IPS-20b (cell line): ENCODE results near the gene ARHGAP6.

Source experiments
- H3K27ac ChIP-seq: one replicate; pipeline ENCODE4 v1.5.1; 2013; ENCODE audit warnings: low read length
- H3K27me3 ChIP-seq: 2 replicates; pipeline ENCODE4 v1.6.1; 2013; ENCODE audit warnings: mild to moderate bottlenecking, low read length, inconsistent platforms; ENCODE audit not compliant: insufficient read depth
- H3K36me3 ChIP-seq: 2 replicates; pipeline ENCODE4 v1.6.1; 2013; ENCODE audit warnings: low read depth, mild to moderate bottlenecking, inconsistent platforms, low read length, moderate library complexity; ENCODE audit not compliant: insufficient read depth
- H3K4me1 ChIP-seq: 2 replicates; pipeline ENCODE4 v1.6.1; 2013; ENCODE audit warnings: mild to moderate bottlenecking, control low read depth, inconsistent platforms, low read length, moderate library complexity; ENCODE audit not compliant: insufficient read depth
- H3K4me3 ChIP-seq: 2 replicates; pipeline ENCODE4 v1.5.1; 2013; ENCODE audit warnings: mild to moderate bottlenecking, low read length, inconsistent platforms
- H3K9ac ChIP-seq: 2 replicates; pipeline ENCODE4 v1.6.1; 2013; ENCODE audit warnings: low read depth, mild to moderate bottlenecking, inconsistent platforms, low read length, moderate library complexity
- H3K9me3 ChIP-seq: 2 replicates; pipeline ENCODE4 v1.6.1; 2013; ENCODE audit warnings: mild to moderate bottlenecking, low read depth, low read length, inconsistent platforms; ENCODE audit not compliant: insufficient read depth

Gene ARHGAP6

DNA sequence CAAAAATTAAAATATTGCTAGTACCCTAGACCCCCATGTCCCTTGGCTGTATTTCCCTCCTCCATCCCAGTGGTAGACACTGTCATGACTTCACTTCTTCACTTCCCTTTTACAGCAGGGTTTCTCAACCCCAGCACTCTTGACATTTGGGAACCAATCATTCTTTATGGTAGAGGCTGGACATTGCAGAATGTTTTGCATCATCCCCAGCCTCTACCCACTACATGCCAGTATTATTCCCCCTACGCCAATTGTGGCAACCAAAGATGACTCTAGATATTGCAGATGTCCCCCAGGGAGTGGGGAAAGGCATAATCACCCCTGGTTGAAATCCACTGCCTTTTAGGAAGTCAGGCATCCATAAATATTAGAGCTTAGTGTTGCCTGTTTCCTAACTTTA is 233.9 kb downstream of the ARHGAP6 start:
- H3K36me3 ChIP-seq = no peaks in the 10 kb centered on the region
- H3K27ac ChIP-seq = no peak overlapping the region
- no peak overlapping the region for H3K4me3 ChIP-seq
- H3K4me1 ChIP-seq = no peaks in the 10 kb centered on the region
- H3K9me3 ChIP-seq = no peaks in the 10 kb centered on the region
- peaks cover 21% of the 10 kb centered on the region for H3K27me3 ChIP-seq
- no peak overlapping the region for H3K9ac ChIP-seq

DNA sequence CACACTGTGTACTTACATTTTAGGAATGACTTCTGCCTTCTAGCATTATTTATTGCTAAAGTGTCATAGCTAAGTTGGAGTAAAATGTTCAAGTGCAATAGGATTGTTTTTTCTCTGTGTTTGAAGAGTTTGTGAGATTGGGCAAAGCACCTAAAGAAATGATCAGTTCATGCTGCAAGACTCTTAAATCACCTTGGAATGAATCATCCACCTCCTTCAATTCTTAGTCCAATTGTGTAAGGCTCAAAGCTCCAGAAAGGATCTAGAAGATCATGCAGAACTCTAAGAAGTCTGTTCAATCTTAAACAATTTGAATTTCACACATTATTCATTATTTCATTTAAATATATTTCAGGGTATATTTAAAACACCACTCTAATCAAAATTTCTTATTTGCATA is 235.4 kb downstream of the ARHGAP6 start:
- Histone ChIP-seq H3K4me1 (no peaks in the 10 kb centered on the region), H3K9ac (no peak overlapping the region), H3K36me3 (no peaks in the 10 kb centered on the region), H3K9me3 (no peaks in the 10 kb centered on the region), H3K27me3 (peaks cover 34% of the 10 kb centered on the region), H3K4me3 (no peak overlapping the region), H3K27ac (no peak overlapping the region)

DNA sequence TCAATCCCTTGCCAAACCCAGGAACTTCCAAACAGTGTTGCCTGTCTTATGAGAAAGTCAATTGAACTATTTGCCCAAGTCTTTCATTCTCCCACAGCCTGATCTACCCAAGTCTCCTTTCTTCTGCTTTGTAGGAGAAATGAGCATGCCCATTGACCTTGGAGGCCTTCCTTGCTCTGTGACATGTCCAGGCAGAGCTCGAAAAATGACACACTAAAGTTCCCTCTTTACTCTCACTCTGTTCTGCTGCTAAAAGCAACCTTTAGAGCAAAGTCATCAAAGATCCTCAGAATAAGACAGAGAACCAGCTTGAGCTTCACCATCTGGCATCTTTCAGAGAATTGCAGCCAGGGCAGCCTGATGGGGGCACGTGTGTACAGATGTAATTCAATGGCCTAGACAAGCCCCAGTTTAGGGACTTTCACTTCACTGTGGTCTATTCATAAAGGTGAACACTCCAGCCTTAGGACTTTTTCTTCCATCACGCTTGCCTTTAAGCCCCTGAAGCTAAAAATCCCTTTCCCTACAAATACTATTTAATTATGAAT is 236.1 kb downstream of the ARHGAP6 start:
- Histone ChIP-seq H3K9me3 (no peaks in the 10 kb centered on the region), H3K36me3 (no peaks in the 10 kb centered on the region), H3K27me3 (peaks cover 41% of the 10 kb centered on the region), H3K9ac (no peak overlapping the region), H3K27ac (no peak overlapping the region), H3K4me3 (no peak overlapping the region), H3K4me1 (no peaks in the 10 kb centered on the region)

DNA sequence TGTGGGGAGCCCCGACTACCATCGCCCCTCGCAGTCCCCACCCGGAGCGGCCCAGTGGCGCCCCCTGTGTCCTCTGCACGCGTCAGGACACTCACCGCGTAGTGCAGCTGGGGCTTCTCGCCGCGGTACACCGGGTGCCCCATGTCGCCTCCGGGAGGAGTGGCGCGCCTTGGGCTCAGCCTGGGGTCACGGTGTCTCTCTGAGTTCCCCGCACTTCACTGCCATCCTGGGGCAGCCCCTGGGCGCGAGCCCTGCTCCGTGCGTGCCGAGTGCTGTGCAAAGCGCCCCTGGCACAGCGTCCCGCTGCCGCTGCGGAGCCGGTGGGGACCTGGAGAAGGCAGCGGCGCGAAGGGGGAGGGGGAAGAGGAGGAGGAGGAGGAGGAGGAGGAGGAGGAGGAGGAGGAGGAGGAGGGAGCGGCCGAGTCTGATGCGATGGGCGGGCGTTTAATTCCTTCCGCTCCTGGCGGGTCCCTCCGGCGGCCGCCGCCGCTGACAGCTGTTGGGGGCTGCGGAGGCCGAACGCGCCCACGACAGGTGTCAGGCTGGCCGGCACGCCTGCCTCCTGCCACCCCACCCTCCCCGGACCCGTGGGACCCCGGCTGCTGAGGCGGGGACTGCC is 238.2 kb downstream of the ARHGAP6 start:
- no peak overlapping the region for H3K27ac ChIP-seq
- no peaks in the 10 kb centered on the region for H3K36me3 ChIP-seq
- no peaks in the 10 kb centered on the region for H3K9me3 ChIP-seq
- H3K9ac ChIP-seq = no peak overlapping the region
- no peaks in the 10 kb centered on the region for H3K4me1 ChIP-seq
- peaks cover 42% of the 10 kb centered on the region for H3K27me3 ChIP-seq
- H3K4me3 ChIP-seq = peak overlapping the region; percentile 69; the same call in 1 of the 2 replicates

DNA sequence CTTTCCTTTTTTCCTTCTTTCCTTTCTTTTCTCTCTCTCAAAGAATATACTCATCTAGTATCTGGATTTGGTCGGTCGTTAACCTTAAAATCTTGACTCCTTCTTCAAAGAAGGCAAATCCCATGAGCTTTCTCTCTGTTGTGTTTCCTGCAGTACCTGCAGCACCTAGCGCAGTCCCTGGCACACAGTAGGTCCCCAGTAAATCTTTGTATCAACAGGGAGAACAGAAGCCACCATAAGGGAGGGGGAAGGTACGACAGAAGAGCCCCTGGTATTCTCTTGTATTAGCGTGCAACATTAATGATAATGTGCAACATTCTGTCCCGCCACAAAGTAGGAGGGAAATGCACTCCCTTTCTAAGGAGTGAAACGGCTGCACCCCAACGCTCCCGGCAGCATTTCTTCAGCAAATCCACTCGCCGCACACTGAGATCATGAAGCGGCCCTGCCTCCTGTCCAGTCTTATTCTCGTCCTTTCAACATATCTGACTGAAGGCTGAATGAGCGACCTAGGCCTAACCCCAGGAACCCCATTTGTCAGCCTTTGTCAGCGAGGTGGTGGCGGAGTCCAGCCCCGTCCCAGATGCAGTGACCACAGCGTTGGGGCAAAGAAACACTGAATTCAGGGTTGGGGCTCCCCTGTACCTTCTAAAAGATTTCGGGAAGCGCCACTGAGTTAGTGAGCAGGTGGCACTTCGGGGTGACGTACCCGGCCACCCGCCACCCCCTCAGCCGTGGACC is 238.8 kb downstream of the ARHGAP6 start:
- peaks cover 42% of the 10 kb centered on the region for H3K27me3 ChIP-seq
- no peaks in the 10 kb centered on the region for H3K36me3 ChIP-seq
- no peak overlapping the region for H3K9ac ChIP-seq
- peak overlapping the region; percentile 69 for H3K4me3 ChIP-seq
- H3K27ac ChIP-seq = no peak overlapping the region
- H3K4me1 ChIP-seq = no peaks in the 10 kb centered on the region
- no peaks in the 10 kb centered on the region for H3K9me3 ChIP-seq

DNA sequence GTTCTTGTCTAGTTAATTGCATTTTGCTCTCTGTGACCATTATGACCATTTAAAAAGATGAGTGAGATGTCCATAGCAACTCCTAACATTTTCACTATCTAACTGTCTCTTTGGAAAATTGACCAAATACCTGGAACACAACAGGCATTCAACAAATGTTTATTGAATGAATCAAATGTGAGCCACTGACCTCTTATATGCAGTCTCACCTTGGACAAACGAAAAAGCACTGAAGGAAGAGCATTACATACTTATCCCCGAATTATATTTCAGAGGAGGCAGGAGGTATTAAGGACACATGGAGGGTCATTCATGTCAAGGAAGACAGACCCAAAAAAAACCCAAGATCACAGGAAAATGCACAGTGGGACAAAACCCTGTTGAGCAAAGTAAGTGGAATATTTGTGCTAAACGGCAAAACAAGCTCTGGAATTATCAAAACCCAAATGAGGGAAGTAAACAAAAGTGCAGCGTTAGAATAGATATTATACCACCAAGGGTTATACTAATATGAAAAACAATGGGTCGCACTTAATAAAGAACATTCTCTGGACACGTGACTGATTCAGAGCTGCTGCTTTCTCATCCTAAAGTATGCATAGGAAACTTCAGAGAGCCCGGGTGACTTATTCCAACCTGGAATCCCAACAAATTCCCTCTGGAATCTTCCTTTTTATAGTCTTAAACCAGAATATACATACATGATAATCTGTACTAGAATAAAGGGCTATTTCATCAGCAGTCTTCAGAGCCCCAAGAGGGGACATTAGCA is 240.6 kb downstream of the ARHGAP6 start:
- Histone ChIP-seq H3K27ac (no peak overlapping the region), H3K4me1 (no peaks in the 10 kb centered on the region), H3K9ac (no peak overlapping the region), H3K4me3 (no peak overlapping the region), H3K36me3 (no peaks in the 10 kb centered on the region), H3K9me3 (no peaks in the 10 kb centered on the region), H3K27me3 (peaks cover 42% of the 10 kb centered on the region)

DNA sequence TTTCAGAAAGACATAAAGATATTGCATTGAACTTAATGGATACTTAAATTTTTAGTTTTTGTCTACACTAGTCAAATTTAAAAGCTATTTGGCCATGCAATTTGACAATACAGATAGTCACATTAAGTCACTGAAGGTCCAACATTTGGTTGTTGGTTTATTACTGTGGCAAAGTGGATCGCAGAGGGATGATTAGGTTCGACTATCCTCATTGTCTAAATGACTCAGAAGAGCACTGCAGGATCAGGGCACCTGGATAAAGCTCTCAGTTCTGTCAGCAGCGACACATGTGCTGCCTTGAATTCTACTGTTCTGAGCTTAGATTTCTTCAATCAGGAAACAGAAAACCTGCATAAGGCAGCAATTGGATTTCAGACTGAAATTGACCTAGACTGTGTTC is 241.8 kb downstream of the ARHGAP6 start:
- Histone ChIP-seq H3K9ac (no peak overlapping the region), H3K4me3 (no peak overlapping the region), H3K27me3 (peaks cover 40% of the 10 kb centered on the region), H3K4me1 (no peaks in the 10 kb centered on the region), H3K27ac (no peak overlapping the region), H3K9me3 (no peaks in the 10 kb centered on the region), H3K36me3 (no peaks in the 10 kb centered on the region)

DNA sequence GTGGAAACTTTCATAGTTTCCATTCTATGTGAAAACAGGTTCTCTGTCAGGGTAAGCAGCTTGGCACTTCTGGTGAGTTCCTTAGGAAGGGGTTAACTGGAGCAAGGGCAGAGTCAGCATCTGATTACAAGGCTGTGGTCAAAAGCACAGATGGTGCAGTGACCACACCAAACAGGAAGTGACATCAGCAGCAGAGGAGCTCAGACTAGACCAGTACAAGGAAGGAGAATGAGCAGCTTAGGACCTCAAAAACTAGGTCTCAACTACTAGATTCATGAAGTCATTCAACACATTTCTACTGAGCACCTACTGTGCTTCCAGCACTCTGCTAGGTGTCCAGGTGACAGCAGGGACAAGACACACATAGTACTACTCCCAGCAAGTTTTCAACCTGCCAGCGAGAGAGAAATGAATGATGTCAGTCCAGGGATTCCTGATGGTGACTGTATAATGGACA is 242.3 kb downstream of the ARHGAP6 start:
- Histone ChIP-seq H3K27ac (no peak overlapping the region), H3K9me3 (no peaks in the 10 kb centered on the region), H3K4me1 (no peaks in the 10 kb centered on the region), H3K9ac (no peak overlapping the region), H3K27me3 (peaks cover 35% of the 10 kb centered on the region), H3K4me3 (no peak overlapping the region), H3K36me3 (no peaks in the 10 kb centered on the region)

DNA sequence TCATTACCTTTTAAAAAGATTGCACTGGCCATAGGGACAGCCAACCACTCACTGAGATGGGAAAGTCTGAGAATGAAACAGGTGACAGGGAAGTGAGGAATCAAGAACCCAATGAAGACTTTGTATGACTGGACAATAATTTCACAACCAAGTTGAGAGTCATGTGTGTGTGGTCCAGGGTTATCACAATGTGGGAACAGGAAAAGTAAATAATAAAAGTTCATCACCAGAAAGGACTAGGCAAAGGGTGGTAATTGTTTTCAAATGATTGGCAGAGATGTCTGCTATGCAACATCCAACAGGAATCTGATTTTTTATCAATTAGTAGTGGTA is 243.2 kb downstream of the ARHGAP6 start:
- H3K4me3 ChIP-seq = no peak overlapping the region
- peaks cover 28% of the 10 kb centered on the region for H3K27me3 ChIP-seq
- no peak overlapping the region for H3K9ac ChIP-seq
- no peaks in the 10 kb centered on the region for H3K4me1 ChIP-seq
- H3K27ac ChIP-seq = no peak overlapping the region
- no peaks in the 10 kb centered on the region for H3K9me3 ChIP-seq
- no peaks in the 10 kb centered on the region for H3K36me3 ChIP-seq

DNA sequence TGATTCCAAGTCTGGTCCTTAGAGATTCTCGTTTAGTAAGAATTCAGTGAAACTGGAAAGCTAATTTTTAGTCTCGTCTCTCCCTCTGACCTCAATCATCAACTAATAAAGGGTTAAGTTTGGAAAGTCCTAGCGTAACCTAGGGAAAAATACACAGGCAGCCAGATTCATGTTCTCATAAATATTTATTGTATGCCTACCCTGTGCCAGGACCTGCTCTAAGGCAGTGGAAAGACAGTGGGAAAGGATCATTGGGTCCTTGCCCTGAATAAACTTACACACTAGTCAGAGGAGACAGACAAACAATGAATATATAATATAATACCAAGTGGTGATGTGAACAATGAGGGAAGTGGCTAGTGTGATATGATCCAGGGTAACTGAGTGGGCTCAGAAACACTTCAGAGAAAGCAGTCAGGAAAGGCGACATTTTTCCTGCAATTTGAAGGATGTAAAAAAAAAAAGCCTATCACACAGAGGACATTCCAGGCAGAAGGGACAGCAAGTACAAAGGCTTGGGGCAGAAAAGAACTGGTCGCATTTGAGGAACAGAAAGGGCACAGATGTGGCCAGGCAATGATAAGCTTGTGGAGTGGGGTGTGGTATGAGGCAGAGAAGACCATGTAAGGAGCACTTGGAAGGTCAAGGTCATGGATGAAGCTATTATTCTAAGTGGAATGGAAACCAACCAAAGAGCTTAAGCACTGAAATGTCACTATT is 243.8 kb downstream of the ARHGAP6 start:
- Histone ChIP-seq H3K27ac (no peak overlapping the region), H3K4me1 (no peaks in the 10 kb centered on the region), H3K4me3 (no peak overlapping the region), H3K9ac (no peak overlapping the region), H3K9me3 (no peaks in the 10 kb centered on the region), H3K27me3 (peaks cover 24% of the 10 kb centered on the region), H3K36me3 (no peaks in the 10 kb centered on the region)

DNA sequence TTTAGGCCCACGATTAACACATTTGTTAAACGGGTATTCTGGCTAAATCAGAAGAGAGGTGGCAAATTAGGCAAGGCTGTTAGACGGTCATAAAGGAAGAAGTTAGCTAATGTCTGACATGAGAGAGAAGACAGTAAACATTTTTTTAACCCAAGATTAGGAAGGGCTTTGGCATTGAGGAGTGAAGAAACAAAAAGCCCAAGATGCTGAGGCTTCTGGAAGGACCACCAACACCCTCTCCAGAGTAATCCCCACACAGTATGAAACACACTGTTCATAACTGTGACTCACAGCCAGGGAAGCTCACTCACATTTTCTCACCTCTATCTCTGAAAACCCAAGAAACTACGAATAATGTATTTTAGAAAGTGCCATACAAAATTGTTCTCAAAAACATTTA is 244.9 kb downstream of the ARHGAP6 start:
- H3K9ac ChIP-seq = no peak overlapping the region
- no peaks in the 10 kb centered on the region for H3K36me3 ChIP-seq
- no peaks in the 10 kb centered on the region for H3K4me1 ChIP-seq

More for the DNA sequence above, 244.9 kb downstream of the ARHGAP6 start:
- Histone ChIP-seq H3K9me3 (no peaks in the 10 kb centered on the region), H3K27me3 (peaks cover 12% of the 10 kb centered on the region), H3K4me3 (no peak overlapping the region), H3K27ac (no peak overlapping the region)
